ENCODE data around the gene CBFA2T3. TPM values are rescaled to one million over a fixed set of nuclear protein-coding genes. Genes with fewer than 3 reads are reported as not detected.
A peak's percentile ranks its signal among the peaks of the same experiment; 100 is the strongest.

Gene CBFA2T3
- total and polyA plus RNA-seq, 2 of the 13 experiments (the other 11 are each of a cell fraction or from before 2014, with no cell fraction given), result 0.05 TPM; not detected in 1

DNA sequence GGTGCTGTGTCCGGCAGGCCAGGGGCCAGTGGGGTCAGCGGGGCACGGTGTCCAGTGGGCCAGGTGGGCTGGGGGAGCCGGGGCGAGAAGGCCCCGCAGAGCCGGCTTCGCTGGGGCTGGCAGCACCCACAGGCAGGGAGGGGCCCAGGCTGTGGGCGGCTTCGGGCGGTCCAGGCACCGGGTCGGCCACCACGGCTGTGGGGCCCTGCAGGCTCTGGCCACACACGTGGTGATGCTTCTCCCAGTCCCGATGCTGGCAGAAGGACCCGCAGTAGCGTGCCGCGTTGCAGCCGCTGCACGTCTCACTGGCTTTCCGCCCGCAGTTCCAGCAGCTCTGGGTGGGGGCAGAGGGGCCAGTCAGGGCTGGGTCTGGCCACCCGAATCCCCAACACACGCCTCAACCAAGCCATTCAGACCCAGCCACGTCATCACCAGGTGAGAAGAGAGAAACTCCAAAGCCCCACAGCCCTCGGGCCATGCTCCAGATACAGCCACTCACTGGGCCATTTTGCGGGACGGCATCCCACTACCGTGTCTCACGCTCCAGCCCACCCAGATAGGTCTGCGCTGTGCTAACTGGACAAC lies 100.0 kb downstream of the CBFA2T3 start:
- Histone ChIP-seq H3K4me1 (ENCODE audit: insufficient read depth, low read length) (peaks cover 24% of the 10 kb centered on the region), H3K4me2 (ENCODE audit: low read depth, low read length) (no peak overlapping the region), H3K27ac (ENCODE audit: extremely low read length, insufficient read depth, low read length) (no peak overlapping the region), H3K9me3 (ENCODE audit: low read length) (no peaks in the 10 kb centered on the region), H2AFZ (ENCODE audit: low read length) (no peak overlapping the region), H4K20me1 (ENCODE audit: insufficient read depth, low read length) (peaks cover 8% of the 10 kb centered on the region; the same call in 1 of the 2 replicates), H3K36me3 (replicated peaks in 1 of 2; ENCODE audit: control insufficient read depth in 1 of 2, insufficient read depth in 2 of 2, low read length in 2 of 2) (no peaks in the 10 kb centered on the region), H3K79me2 (ENCODE audit: insufficient read depth, low read length) (no peaks in the 10 kb centered on the region), H3K27me3 (ENCODE audit: control insufficient read depth in 1 of 2, insufficient read depth in 2 of 2, low read length in 2 of 2) (peaks cover 50 to 94% of the 10 kb centered on the region in 2 experiments), H3K4me3 (replicated peaks in 1 of 3; ENCODE audit: insufficient read depth in 1 of 3, low read depth in 2 of 3, low read length in 3 of 3) (no peak overlapping the region), H3K9ac (ENCODE audit: insufficient read depth, low read depth, low read length) (no peak overlapping the region)
- WGBS (ENCODE audit: low lambda C conversion rate), result 9% methylated on average over 12 of the region's 33 CpGs
- DNase-seq (ENCODE audit: low spot score) (no peak), ATAC-seq (no peak), FAIRE-seq (no peak)
- in situ Hi-C loops (cut with HindIII; ENCODE audit: extremely low pct_ligation_motif_present, low pct_unique_long_range_greater_than_20kb) (no loop called here), intact Hi-C loops (cut with micrococcal nuclease; ENCODE audit: unreplicated experiment) (no loop called here)
- ChIA-PET POLR2A (no interaction called here), CTCF (ENCODE audit: low intra/inter-chr PET ratio, low total read pairs) (no interaction called here)
- TF ChIP-seq ZNF138 (CRISPR knock-in tag; IDR thresholded peaks at IDR 0.05; ENCODE audit: low read depth), result no peak
- TF ChIP-seq CREB1 (IDR thresholded peaks at IDR 0.05), result peak; percentile 45; the same call in 1 of the 2 replicates
- TF ChIP-seq CREB1 (CRISPR knock-in tag; IDR thresholded peaks at IDR 0.05), result no peak
- TF ChIP-seq ZNF17 (CRISPR knock-in tag; IDR thresholded peaks at IDR 0.05), result no peak
- TF ChIP-seq ZNF337 (CRISPR knock-in tag; IDR thresholded peaks at IDR 0.05; ENCODE audit: borderline replicate concordance, low read depth), result no peak
- TF ChIP-seq, protein P1, sequence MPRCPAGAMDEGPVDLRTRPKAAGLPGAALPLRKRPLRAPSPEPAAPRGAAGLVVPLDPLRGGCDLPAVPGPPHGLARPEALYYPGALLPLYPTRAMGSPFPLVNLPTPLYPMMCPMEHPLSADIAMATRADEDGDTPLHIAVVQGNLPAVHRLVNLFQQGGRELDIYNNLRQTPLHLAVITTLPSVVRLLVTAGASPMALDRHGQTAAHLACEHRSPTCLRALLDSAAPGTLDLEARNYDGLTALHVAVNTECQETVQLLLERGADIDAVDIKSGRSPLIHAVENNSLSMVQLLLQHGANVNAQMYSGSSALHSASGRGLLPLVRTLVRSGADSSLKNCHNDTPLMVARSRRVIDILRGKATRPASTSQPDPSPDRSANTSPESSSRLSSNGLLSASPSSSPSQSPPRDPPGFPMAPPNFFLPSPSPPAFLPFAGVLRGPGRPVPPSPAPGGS (CRISPR knock-in tag; IDR thresholded peaks at IDR 0.05), result no peak
- no peak for TF ChIP-seq ZBTB3 (CRISPR knock-in tag; IDR thresholded peaks at IDR 0.05; ENCODE audit: borderline replicate concordance, low read depth)
- TF ChIP-seq EZH2 (conservative IDR thresholded peaks at IDR 0.05; ENCODE audit: low read depth, low read length), result peak; percentile 40; the same call in 1 of the 2 replicates
- BruUV-seq (replicated peaks), result no TSS peak

Measured in HepG2 (cell line).